Testis (tissue), 3 donors: ENCODE data around the gene ARHGEF38. TPM values are rescaled to one million over a fixed set of nuclear protein-coding genes. Genes with fewer than 3 reads are reported as not detected.
A peak's percentile ranks its signal among the peaks of the same experiment; 100 is the strongest.
"Not testable (repeated sequence)": the region's sequence is repeated elsewhere in the genome, so short reads cannot be mapped to it uniquely, and the experiment has no call there.

Source experiments
- DNase-seq: peaks from one replicate; pipeline ENCODE4 v3.0.0-alpha.2; 2019
- H3K27ac ChIP-seq, 2 donors: fragments of 200-600 bp; sonication (generic); one replicate each; pipeline ENCODE4 v1.5.1; 2019
- H3K27me3 ChIP-seq: fragments of 200-600 bp; sonication (generic); one replicate; pipeline ENCODE4 v1.5.1; 2019
- H3K36me3 ChIP-seq: fragments of 200-600 bp; sonication (generic); one replicate; pipeline ENCODE4 v1.5.1; 2017; ENCODE audit warnings: low read depth; ENCODE audit errors: missing control alignments
- H3K4me1 ChIP-seq: fragments of 200-600 bp; sonication (generic); one replicate; pipeline ENCODE4 v1.5.1; 2019
- H3K4me3 ChIP-seq, 2 donors: fragments of 200-600 bp; sonication (generic); one replicate each; pipeline ENCODE4 v1.5.1; 2017 to 2019
- H3K9me3 ChIP-seq: fragments of 200-600 bp; sonication (generic); one replicate; pipeline ENCODE4 v1.5.1; 2017
- CTCF ChIP-seq, 3 experiments: fragments of 450-650 bp in 2 of 3; fragments of 200-600 bp in 1 of 3; sonication (generic) in 1 of 3; IDR thresholded peaks; one replicate each; pipeline ENCODE4 v1.5.1; 2016 to 2019; ENCODE audit warnings: antibody characterized with exemption in 3 of 3, mild to moderate bottlenecking in 2 of 3, moderate library complexity in 1 of 3
- POLR2A ChIP-seq: fragments of 450-650 bp; IDR thresholded peaks from one replicate; pipeline ENCODE4 v1.6.1; 2017; ENCODE audit warnings: antibody characterized with exemption, mild to moderate bottlenecking, moderate library complexity
- WGBS, 2 donors: methylation state at CpG; one replicate each; pipeline ENCODE4 v1.1.5; 2018; 5-methylcytosine and 5-hydroxymethylcytosine counted together
- intact Hi-C: fragments of 100-400 bp; cut with DNase I; formaldehyde crosslinking; loops from one replicate; pipeline ENCODE4 v1.15.1; 2023; ENCODE audit warnings: low total_unique reads
- polyA plus RNA-seq: library from polyadenylated mRNA; stranded (reverse); fragments of 350-450 nt; fragmentation: Illumina TruSeq; extraction: RNeasy Lipid Tissue Mini Kit (QIAGEN cat#74804); gene quantifications from one replicate; pipeline ENCODE4 v1.2.3, GENCODE V29; 2014; ENCODE audit warnings: low read depth, low replicate concordance; ENCODE audit not compliant: insufficient read depth
- small RNA-seq, 2 donors: library from RNA; depleted of rRNA; stranded (forward); fragments of <200 nt; gene quantifications; one replicate each; pipeline ENCODE3, GENCODE V24; 2016
- total RNA-seq, 2 donors: library from RNA; depleted of rRNA; stranded (reverse); fragments of >200 nt; gene quantifications; one replicate each; pipeline ENCODE4 v1.2.3, GENCODE V29; 2016

The ARHGEF38 gene
- total and polyA plus RNA-seq, 3 donors from 2014 or later = 0.08 to 2.2 (median 0.86) TPM

- Histone ChIP-seq H3K36me3 (no peaks in the 10 kb centered on the region), H3K4me1 (no peaks in the 10 kb centered on the region), H3K4me3 (no peak overlapping the region), H3K9me3 (no peaks in the 10 kb centered on the region), H3K27ac (no peak overlapping the region), H3K27me3 (no peaks in the 10 kb centered on the region)
- 53 to 55% methylated on average over 4 of the region's 4 CpGs for WGBS, 2 donors
- TF ChIP-seq CTCF (IDR thresholded peaks at IDR 0.05) = peak in 1 of 3 experiments; percentile 60
- no peak for TF ChIP-seq POLR2A
- intact Hi-C loops = no loop called here
- no peak for DNase-seq
Measured at GRCh38 chr4:105715692-105716278, 163.4 kb downstream of the ARHGEF38 start.

DNA sequence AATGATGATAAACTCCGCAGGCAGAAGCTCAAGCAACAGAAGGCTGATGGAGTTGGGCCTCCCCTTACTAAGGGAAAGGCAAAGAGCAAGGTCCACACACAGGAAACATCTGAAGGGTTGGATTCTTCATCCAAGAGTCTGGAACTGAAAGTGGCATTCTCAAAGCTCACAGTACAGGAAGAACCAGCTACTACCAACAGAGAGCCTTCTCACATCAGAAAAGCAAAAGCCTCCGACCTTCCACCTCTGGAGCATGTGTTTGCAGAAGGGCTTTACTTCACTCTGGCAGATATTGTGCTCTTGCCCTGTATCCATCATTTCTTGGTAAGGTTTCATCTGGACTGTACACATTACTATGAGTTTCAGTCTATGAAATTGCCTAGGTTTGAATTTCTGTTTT, 166.8 kb downstream of the ARHGEF38 start:
- H3K4me3 ChIP-seq = no peak overlapping the region
- TF ChIP-seq CTCF (IDR thresholded peaks at IDR 0.05) (no peak), POLR2A (no peak)
- no peak for DNase-seq
- no peaks in the 10 kb centered on the region for H3K9me3 ChIP-seq
- intact Hi-C loops = no loop called here
- no peaks in the 10 kb centered on the region for H3K4me1 ChIP-seq
- no peaks in the 10 kb centered on the region for H3K36me3 ChIP-seq
- 83 to 90% methylated on average over 2 of the region's 2 CpGs for WGBS, 2 donors
- no peak overlapping the region for H3K27ac ChIP-seq
- no peaks in the 10 kb centered on the region for H3K27me3 ChIP-seq

GRCh38 chr4:105725623-105726022, 173.2 kb downstream of the ARHGEF38 start:
- H3K4me3 ChIP-seq = no peak overlapping the region
- 88 to 94% methylated on average over 2 of the region's 2 CpGs for WGBS, 2 donors
- no peaks in the 10 kb centered on the region for H3K36me3 ChIP-seq
- DNase-seq = no peak
- no peak overlapping the region for H3K27ac ChIP-seq
- TF ChIP-seq POLR2A (no peak), CTCF (IDR thresholded peaks at IDR 0.05) (no peak)
- H3K9me3 ChIP-seq = no peaks in the 10 kb centered on the region
- H3K4me1 ChIP-seq = no peaks in the 10 kb centered on the region
- intact Hi-C loops = no loop called here
- H3K27me3 ChIP-seq = no peaks in the 10 kb centered on the region

DNA sequence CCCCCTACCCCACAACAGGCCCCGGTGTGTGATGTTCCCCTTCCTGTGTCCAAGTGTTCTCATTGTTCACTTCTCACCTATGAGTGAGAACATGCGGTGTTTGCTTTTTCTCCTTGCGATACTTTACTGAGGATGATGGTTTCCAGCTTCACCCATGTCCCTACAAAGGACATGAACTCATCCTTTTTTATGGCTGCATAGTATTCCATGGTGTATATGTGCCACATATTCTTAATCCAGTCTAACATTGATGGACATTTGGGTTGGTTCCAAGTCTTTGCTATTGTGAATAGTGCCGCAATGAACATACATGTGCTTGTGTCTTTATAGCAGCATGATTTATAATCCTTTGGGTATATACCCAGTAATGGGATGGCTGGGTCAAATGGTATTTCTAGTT, 177.5 kb downstream of the ARHGEF38 start:
- H3K27ac ChIP-seq, H3K9me3 ChIP-seq, intact Hi-C loops, H3K4me3 ChIP-seq, H3K27me3 ChIP-seq, H3K4me1 ChIP-seq, H3K36me3 ChIP-seq, DNase-seq: not testable (repeated sequence)
- 96 to 99% methylated on average over 4 of the region's 4 CpGs for WGBS, 2 donors

Small RNA genes within 50 kb of the gene (small RNA-seq; reads per million reads assigned to genes)
- 0 reads per million in 2 donors for gene ATP5F1EP1

Other genes with a start within 250 kb of the ARHGEF38 start
- gene PPA2, start 78.6 kb upstream of the ARHGEF38 start, total RNA-seq = 10 to 100 TPM; 40.6 to 48.1 TPM
- 71.3 TPM for gene PPA2, start 78.6 kb upstream of the ARHGEF38 start, polyA plus RNA-seq
- 10 to 100 TPM; 22.3 to 23.2 TPM for gene INTS12, start 156.1 kb downstream of the ARHGEF38 start, total RNA-seq
- gene INTS12, start 156.1 kb downstream of the ARHGEF38 start, polyA plus RNA-seq = 27.9 TPM
- gene GSTCD, start 156.2 kb downstream of the ARHGEF38 start, total RNA-seq = 10 to 100 TPM; 19.3 to 36.5 TPM
- 18.1 TPM for gene GSTCD, start 156.2 kb downstream of the ARHGEF38 start, polyA plus RNA-seq